Lower leg skin (tissue), 4 donors: Measurements from ENCODE around the gene CBX4. TPM values are rescaled to one million over a fixed set of nuclear protein-coding genes. Genes with fewer than 3 reads are reported as not detected.

Source experiments
- DNase-seq, 2 donors: peaks; one replicate each; pipeline ENCODE4 v3.0.0-alpha.2; 2019; ENCODE audit warnings: low spot score in 2 of 2
- H3K4me3 ChIP-seq: fragments of 200-600 bp; sonication (generic); 2 replicates; pipeline ENCODE4 v1.5.1; 2017; ENCODE audit warnings: mild to moderate bottlenecking, low read depth; ENCODE audit not compliant: poor library complexity, severe bottlenecking
- CTCF ChIP-seq, 3 donors: fragments of 450-650 bp; IDR thresholded peaks; one replicate each; pipeline ENCODE4 v1.5.1; 2016; ENCODE audit warnings: antibody characterized with exemption in 3 of 3, mild to moderate bottlenecking in 3 of 3, moderate library complexity in 2 of 3
- POLR2A ChIP-seq, 2 donors: fragments of 450-650 bp; IDR thresholded peaks; one replicate each; pipeline ENCODE4 v1.6.1; 2016 to 2017; ENCODE audit warnings: antibody characterized with exemption in 2 of 2, mild to moderate bottlenecking in 1 of 2, moderate library complexity in 1 of 2
- WGBS, 2 donors: methylation state at CpG; one replicate each; pipeline ENCODE4 v1.1.5; 2018; 5-methylcytosine and 5-hydroxymethylcytosine counted together
- intact Hi-C: fragments of 100-400 bp; cut with DNase I; formaldehyde crosslinking; loops from one replicate; pipeline ENCODE4 v1.15.0; 2023; ENCODE audit warnings: low total_unique reads
- total RNA-seq, 4 donors: library from RNA; depleted of rRNA; stranded (reverse); fragments of >200 nt; gene quantifications; one replicate each; pipeline ENCODE4 v1.1.0, GENCODE V29; 2016

The CBX4 gene
- total RNA-seq, 4 donors from 2014 or later = 30.2 to 35.6 (median 32.2) TPM

- H3K4me3 ChIP-seq = no peak overlapping the region
- TF ChIP-seq POLR2A (IDR thresholded peaks at IDR 0.05) (no peak), CTCF (IDR thresholded peaks at IDR 0.05) (no peak)
- intact Hi-C loops = loop anchor here (10.0 kb wide), 1 partner anchor 192 kb away; no protein-coding TSS in a partner anchor
- no peak for DNase-seq
- WGBS, 2 donors = 7 to 14% methylated on average over 30 to 46 of the region's 57 CpGs
Observed at GRCh38 chr17:79802736-79803420, 36.4 kb downstream of the CBX4 start.

- 14 to 15% methylated on average over 11 of the region's 11 CpGs for WGBS, 2 donors
- DNase-seq = no peak
- intact Hi-C loops = loop anchor here (10.0 kb wide), 1 partner anchor 193 kb away; no protein-coding TSS in a partner anchor
- no peak overlapping the region for H3K4me3 ChIP-seq
- TF ChIP-seq CTCF (IDR thresholded peaks at IDR 0.05) (no peak), POLR2A (IDR thresholded peaks at IDR 0.05) (no peak)
Observed at GRCh38 chr17:79802039-79802735, 37.1 kb downstream of the CBX4 start.

GRCh38 chr17:79801156-79802038, 37.8 kb downstream of the CBX4 start:
- no peak for DNase-seq
- 8 to 12% methylated on average over 31 to 40 of the region's 52 CpGs for WGBS, 2 donors
- TF ChIP-seq CTCF (IDR thresholded peaks at IDR 0.05) (no peak), POLR2A (IDR thresholded peaks at IDR 0.05) (no peak)
- intact Hi-C loops = loop anchor here (10.0 kb wide), 1 partner anchor 193 kb away; no protein-coding TSS in a partner anchor
- no peak overlapping the region for H3K4me3 ChIP-seq

- H3K4me3 ChIP-seq = no peak overlapping the region
- WGBS, 2 donors = 2% methylated on average over 29 to 32 of the region's 44 CpGs
- intact Hi-C loops = loop anchor here (10.0 kb wide), 1 partner anchor 194 kb away; no protein-coding TSS in a partner anchor
Observed at GRCh38 chr17:79800325-79801155, 38.7 kb downstream of the CBX4 start.

More at GRCh38 chr17:79800325-79801155, 38.7 kb downstream of the CBX4 start:
- TF ChIP-seq POLR2A (IDR thresholded peaks at IDR 0.05) (no peak), CTCF (IDR thresholded peaks at IDR 0.05) (no peak)
- no peak for DNase-seq
